NCI-H187 (cell line): ENCODE results near the gene RECK.

Source experiments
- DNase-seq, 2 experiments: peaks; one replicate each; lab custom pipeline; 2025; lab: John Stamatoyannopoulos, UW

The RECK gene

GRCh38 chr9:36029202-36029601 lies 7.5 kb upstream of the RECK start:
- no peak for DNase-seq

- no peak for DNase-seq
These were observed 6.8 kb upstream of the RECK start for GRCh38 chr9:36029765-36030528.

GRCh38 chr9:36030871-36031270 lies 5.8 kb upstream of the RECK start:
- DNase-seq, result no peak

- DNase-seq, result no peak
These were observed 4.7 kb upstream of the RECK start for GRCh38 chr9:36031774-36032555.

- no peak for DNase-seq
These were observed 2.9 kb upstream of the RECK start for GRCh38 chr9:36033788-36034187.

- no peak for DNase-seq
These were observed 2.5 kb upstream of the RECK start for GRCh38 chr9:36034234-36034633.

GRCh38 chr9:36035006-36035405 lies 1.7 kb upstream of the RECK start:
- no peak for DNase-seq

GRCh38 chr9:36036253-36036779 lies 397 bp upstream of the RECK start:
- DNase-seq, result no peak

GRCh38 chr9:36037549-36038122 lies 923 bp downstream of the RECK start:
- no peak for DNase-seq

GRCh38 chr9:36039121-36039520 lies 2.4 kb downstream of the RECK start:
- DNase-seq, result no peak

GRCh38 chr9:36039696-36040095 lies 3.0 kb downstream of the RECK start:
- DNase-seq, result no peak

GRCh38 chr9:36040271-36040925 lies 3.7 kb downstream of the RECK start:
- DNase-seq, result no peak

GRCh38 chr9:36041506-36041905 lies 4.8 kb downstream of the RECK start:
- no peak for DNase-seq

- DNase-seq, result no peak
These were observed 8.9 kb downstream of the RECK start for GRCh38 chr9:36045610-36046009.

- DNase-seq, result no peak
These were observed 10.2 kb downstream of the RECK start for GRCh38 chr9:36046923-36047322.

- DNase-seq, result no peak
These were observed 12.7 kb downstream of the RECK start for GRCh38 chr9:36049408-36049807.

GRCh38 chr9:36050476-36050875 lies 13.8 kb downstream of the RECK start:
- DNase-seq, result no peak

- no peak for DNase-seq
These were observed 14.6 kb downstream of the RECK start for GRCh38 chr9:36051317-36051716.

- no peak for DNase-seq
These were observed 17.3 kb downstream of the RECK start for GRCh38 chr9:36053971-36054370.

- no peak for DNase-seq
These were observed 20.2 kb downstream of the RECK start for GRCh38 chr9:36056896-36057295.

GRCh38 chr9:36063804-36064447 lies 27.2 kb downstream of the RECK start:
- DNase-seq, result no peak
